GM11168 (cell line): ENCODE data around the gene UVRAG.

Source experiments
- in situ Hi-C: fragments of 300-500 bp; cut with MboI; formaldehyde crosslinking; loops from one replicate; pipeline ENCODE4 v1.12.0; 2022; ENCODE audit warnings: low sequenced_read_pairs; ENCODE audit not compliant: unreplicated experiment

The UVRAG gene

GRCh38 chr11:76085270-76085669 is 270.3 kb downstream of the UVRAG start:
- in situ Hi-C loops: no loop called here

- in situ Hi-C loops: no loop called here
Observed at GRCh38 chr11:76086743-76087635, 272.0 kb downstream of the UVRAG start.

- in situ Hi-C loops: no loop called here
Observed at GRCh38 chr11:76087749-76088148, 272.7 kb downstream of the UVRAG start.

- in situ Hi-C loops: no loop called here
Observed at GRCh38 chr11:76088511-76088910, 273.5 kb downstream of the UVRAG start.

- in situ Hi-C loops: no loop called here
Observed at GRCh38 chr11:76090174-76090573, 275.2 kb downstream of the UVRAG start.

GRCh38 chr11:76090821-76091220 is 275.8 kb downstream of the UVRAG start:
- in situ Hi-C loops: no loop called here

- in situ Hi-C loops: no loop called here
Observed at GRCh38 chr11:76094740-76095139, 279.7 kb downstream of the UVRAG start.

- in situ Hi-C loops: no loop called here
Observed at GRCh38 chr11:76095891-76096290, 280.9 kb downstream of the UVRAG start.

GRCh38 chr11:76096552-76096951 is 281.5 kb downstream of the UVRAG start:
- in situ Hi-C loops: no loop called here

GRCh38 chr11:76102802-76103201 is 287.8 kb downstream of the UVRAG start:
- in situ Hi-C loops: no loop called here

GRCh38 chr11:76103460-76103859 is 288.4 kb downstream of the UVRAG start:
- in situ Hi-C loops: no loop called here

- in situ Hi-C loops: no loop called here
Observed at GRCh38 chr11:76104285-76104684, 289.3 kb downstream of the UVRAG start.

GRCh38 chr11:76105637-76106036 is 290.6 kb downstream of the UVRAG start:
- in situ Hi-C loops: no loop called here

- in situ Hi-C loops: no loop called here
Observed at GRCh38 chr11:76107971-76108370, 293.0 kb downstream of the UVRAG start.

- in situ Hi-C loops: no loop called here
Observed at GRCh38 chr11:76114238-76114637, 299.2 kb downstream of the UVRAG start.

- in situ Hi-C loops: no loop called here
Observed at GRCh38 chr11:76115555-76115954, 300.5 kb downstream of the UVRAG start.

- in situ Hi-C loops: no loop called here
Observed at GRCh38 chr11:76119032-76119431, 304.0 kb downstream of the UVRAG start.

- in situ Hi-C loops: no loop called here
Observed at GRCh38 chr11:76119779-76120178, 304.8 kb downstream of the UVRAG start.

GRCh38 chr11:76120513-76121101 is 305.6 kb downstream of the UVRAG start:
- in situ Hi-C loops: no loop called here

GRCh38 chr11:76123248-76123647 is 308.2 kb downstream of the UVRAG start:
- in situ Hi-C loops: no loop called here

GRCh38 chr11:76124905-76125770 is 310.1 kb downstream of the UVRAG start:
- in situ Hi-C loops: no loop called here
